WI38 (cell line): ENCODE results near the gene SELENOF.

Source experiments
- H3K4me3 ChIP-seq: 2 replicates; pipeline ENCODE4 v1.5.1; 2011; ENCODE audit warnings: low read depth, mild to moderate bottlenecking, control low read depth, low read length
- CTCF ChIP-seq: IDR thresholded peaks from 2 replicates; pipeline ENCODE4 v1.5.1; 2012; ENCODE audit warnings: low read depth, mild to moderate bottlenecking, control low read depth, low read length

Gene SELENOF

GRCh38 chr1:86913896-86914600 is at the start of gene SELENOF:
Gene SELENOF, minus strand, starts transcription at chr1:86914126. Its CDS starts 15 bp downstream, at chr1:86914111.
- H3K4me3 ChIP-seq, result peak within 1 kb of the TSS; percentile 99
- no peak for TF ChIP-seq CTCF

- no peak for TF ChIP-seq CTCF
- no peak overlapping the region for H3K4me3 ChIP-seq
Measured at GRCh38 chr1:86960548-86960947, 46.6 kb upstream of the SELENOF start.

- no peak overlapping the region for H3K4me3 ChIP-seq
- TF ChIP-seq CTCF, result no peak
Measured at GRCh38 chr1:86957221-86957620, 43.3 kb upstream of the SELENOF start.

GRCh38 chr1:86956221-86956620 is 42.3 kb upstream of the SELENOF start:
- H3K4me3 ChIP-seq, result no peak overlapping the region
- no peak for TF ChIP-seq CTCF

- no peak for TF ChIP-seq CTCF
- H3K4me3 ChIP-seq, result no peak overlapping the region
Measured at GRCh38 chr1:86955678-86956077, 41.8 kb upstream of the SELENOF start.

GRCh38 chr1:86953167-86953566 is 39.2 kb upstream of the SELENOF start:
- H3K4me3 ChIP-seq, result peak overlapping the region; percentile 10; the same call in 1 of the 2 replicates
- TF ChIP-seq CTCF, result no peak

- TF ChIP-seq CTCF, result no peak
Measured at GRCh38 chr1:86951430-86951829, 37.5 kb upstream of the SELENOF start.

More at GRCh38 chr1:86951430-86951829, 37.5 kb upstream of the SELENOF start:
- H3K4me3 ChIP-seq, result no peak overlapping the region
